Cardiac septum (tissue), 1 donor: ENCODE results near the gene AP3B2. TPM values are rescaled to one million over a fixed set of nuclear protein-coding genes. Genes with fewer than 3 reads are reported as not detected.

Experiments used
- DNase-seq: peaks from one replicate; pipeline ENCODE4 v3.0.0-alpha.2; 2020; ENCODE audit warnings: low spot score
- intact Hi-C: fragments of 100-400 bp; cut with DNase I; formaldehyde crosslinking; loops from one replicate; pipeline ENCODE4 v1.14.0; 2022
- total RNA-seq: library from RNA; stranded (reverse); fragmentation: NEBNext Ultra II Directional; extraction: Animal tissue kit (Norgen Biotek cat#: 25700); gene quantifications from one replicate; pipeline ENCODE4 v1.2.1, GENCODE V29; 2021
- donor health status: DM: no; HTN: no; CAD: no.

AP3B2 gene
- total RNA-seq, 1 donor from 2014 or later: 0.22 TPM

- intact Hi-C loops: no loop called here
- no peak for DNase-seq
Observed at GRCh38 chr15:82625136-82625535, 84.5 kb downstream of the AP3B2 start.

- intact Hi-C loops: no loop called here
- DNase-seq: no peak
Observed at GRCh38 chr15:82624438-82624837, 85.2 kb downstream of the AP3B2 start.

DNA sequence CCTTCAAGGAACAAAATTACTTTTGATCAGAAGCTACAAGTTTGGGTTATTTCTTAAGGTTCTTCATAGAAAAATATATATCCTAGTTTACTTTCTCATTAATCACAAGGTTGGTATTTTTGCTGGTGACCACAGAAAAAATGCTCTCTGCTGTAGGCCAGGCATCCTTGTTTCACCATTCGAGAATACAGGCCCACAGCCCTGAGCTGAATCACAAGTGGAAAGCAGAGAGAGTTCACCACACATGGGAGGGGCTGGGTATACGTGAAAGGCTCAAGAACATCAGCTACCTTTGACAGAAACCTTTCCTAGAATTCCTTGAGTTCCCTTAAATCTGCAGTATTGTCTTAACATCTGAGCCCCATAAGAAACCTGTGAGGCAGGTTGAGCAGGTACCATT lies 85.7 kb downstream of the AP3B2 start:
- DNase-seq: no peak
- intact Hi-C loops: no loop called here

GRCh38 chr15:82621970-82622369 lies 87.7 kb downstream of the AP3B2 start:
- intact Hi-C loops: no loop called here
- no peak for DNase-seq

DNA sequence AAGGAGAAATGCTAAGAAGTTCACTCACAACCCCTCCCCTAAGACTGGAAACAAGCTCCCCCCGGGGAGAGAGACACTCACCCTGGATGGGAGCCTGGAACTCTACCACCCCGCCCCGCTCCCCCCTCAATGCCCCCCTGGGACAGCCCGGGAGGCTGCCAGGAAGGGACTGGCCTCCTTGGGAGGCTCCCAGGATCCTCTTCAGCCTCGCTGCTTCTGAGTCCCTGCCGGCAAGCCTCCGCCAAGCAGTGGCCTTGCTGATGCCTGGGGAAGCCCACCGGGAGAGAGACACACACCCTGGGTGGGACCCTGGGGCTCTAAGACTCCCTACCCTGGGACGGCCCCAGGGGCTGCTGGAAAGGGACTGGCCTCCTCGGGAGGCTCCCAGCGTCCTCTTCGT lies 95.9 kb downstream of the AP3B2 start:
- DNase-seq: no peak
- intact Hi-C loops: no loop called here

GRCh38 chr15:82611348-82611747 lies 98.3 kb downstream of the AP3B2 start:
- intact Hi-C loops: no loop called here
- DNase-seq: no peak

Other genes starting within 250 kb of the AP3B2 start
- gene RPS17, start 169.4 kb downstream of the AP3B2 start, total RNA-seq: 614 TPM
- gene CPEB1, start 62.5 kb downstream of the AP3B2 start, total RNA-seq: 3.1 TPM
- gene FSD2, start 96.2 kb upstream of the AP3B2 start, total RNA-seq: 48.7 TPM
- 7.2 TPM for gene WHAMM, start 99.8 kb upstream of the AP3B2 start, total RNA-seq
- gene HOMER2, start 242.8 kb upstream of the AP3B2 start, total RNA-seq: 41.6 TPM